Suppressor macrophage treated with lipopolysaccharide for 1 hour (primary cell): ENCODE results near the gene LARGE1.
"Not testable (repeated sequence)": the region's sequence is repeated elsewhere in the genome, so short reads cannot be mapped to it uniquely, and the experiment has no call there.

Source experiments
- DNase-seq, 3 donors: peaks; one replicate each; pipeline ENCODE4 v3.0.0-alpha.2; 2020 to 2022

The LARGE1 gene

GRCh38 chr22:33400061-33400840 is 520.0 kb downstream of the LARGE1 start:
- no peak for DNase-seq

GRCh38 chr22:33397381-33397907 is 522.8 kb downstream of the LARGE1 start:
- no peak for DNase-seq

- DNase-seq, result no peak
Observed at GRCh38 chr22:33393432-33393831, 526.8 kb downstream of the LARGE1 start.

GRCh38 chr22:33391298-33391697 is 529.0 kb downstream of the LARGE1 start:
- no peak for DNase-seq

GRCh38 chr22:33389936-33390335 is 530.3 kb downstream of the LARGE1 start:
- DNase-seq, result no peak

GRCh38 chr22:33386270-33386669 is 534.0 kb downstream of the LARGE1 start:
- DNase-seq, result no peak

GRCh38 chr22:33385611-33386010 is 534.7 kb downstream of the LARGE1 start:
- DNase-seq, result no peak

GRCh38 chr22:33382436-33382835 is 537.8 kb downstream of the LARGE1 start:
- no peak for DNase-seq

GRCh38 chr22:33381531-33382406 is 538.5 kb downstream of the LARGE1 start:
- DNase-seq, result no peak

GRCh38 chr22:33380789-33381530 is 539.3 kb downstream of the LARGE1 start:
- no peak for DNase-seq

GRCh38 chr22:33379836-33380235 is 540.4 kb downstream of the LARGE1 start:
- no peak for DNase-seq

GRCh38 chr22:33372875-33373274 is 547.4 kb downstream of the LARGE1 start:
- no peak for DNase-seq

- DNase-seq, result not testable (repeated sequence)
Observed at GRCh38 chr22:33363256-33363655, 557.0 kb downstream of the LARGE1 start.

GRCh38 chr22:33362702-33363101 is 557.6 kb downstream of the LARGE1 start:
- DNase-seq, result no peak

- no peak for DNase-seq
Observed at GRCh38 chr22:33361581-33361980, 558.7 kb downstream of the LARGE1 start.

- DNase-seq, result no peak
Observed at GRCh38 chr22:33357981-33358399, 562.3 kb downstream of the LARGE1 start.

GRCh38 chr22:33354928-33355327 is 565.3 kb downstream of the LARGE1 start:
- DNase-seq, result no peak

GRCh38 chr22:33353502-33353901 is 566.8 kb downstream of the LARGE1 start:
- DNase-seq, result no peak

- DNase-seq, result no peak
Observed at GRCh38 chr22:33352768-33353167, 567.5 kb downstream of the LARGE1 start.

GRCh38 chr22:33350961-33351360 is 569.3 kb downstream of the LARGE1 start:
- DNase-seq, result no peak

GRCh38 chr22:33350491-33350890 is 569.8 kb downstream of the LARGE1 start:
- DNase-seq, result no peak

- DNase-seq, result no peak
Observed at GRCh38 chr22:33347002-33347401, 573.3 kb downstream of the LARGE1 start.

GRCh38 chr22:33341611-33342010 is 578.7 kb downstream of the LARGE1 start:
- DNase-seq, result no peak
